Activated T-cell treated with anti-CD3 and anti-CD28 coated beads, Interleukin-2, amount 50 U/mL, for 48 hours (primary cell): Measurements from ENCODE around the gene SEC63.
"Not testable (repeated sequence)": the region's sequence is repeated elsewhere in the genome, so short reads cannot be mapped to it uniquely, and the experiment has no call there.

Experiments
- DNase-seq, 2 experiments: peaks; one replicate each; pipeline ENCODE4 v3.0.0-alpha.2; 2020

The SEC63 gene, protein sequence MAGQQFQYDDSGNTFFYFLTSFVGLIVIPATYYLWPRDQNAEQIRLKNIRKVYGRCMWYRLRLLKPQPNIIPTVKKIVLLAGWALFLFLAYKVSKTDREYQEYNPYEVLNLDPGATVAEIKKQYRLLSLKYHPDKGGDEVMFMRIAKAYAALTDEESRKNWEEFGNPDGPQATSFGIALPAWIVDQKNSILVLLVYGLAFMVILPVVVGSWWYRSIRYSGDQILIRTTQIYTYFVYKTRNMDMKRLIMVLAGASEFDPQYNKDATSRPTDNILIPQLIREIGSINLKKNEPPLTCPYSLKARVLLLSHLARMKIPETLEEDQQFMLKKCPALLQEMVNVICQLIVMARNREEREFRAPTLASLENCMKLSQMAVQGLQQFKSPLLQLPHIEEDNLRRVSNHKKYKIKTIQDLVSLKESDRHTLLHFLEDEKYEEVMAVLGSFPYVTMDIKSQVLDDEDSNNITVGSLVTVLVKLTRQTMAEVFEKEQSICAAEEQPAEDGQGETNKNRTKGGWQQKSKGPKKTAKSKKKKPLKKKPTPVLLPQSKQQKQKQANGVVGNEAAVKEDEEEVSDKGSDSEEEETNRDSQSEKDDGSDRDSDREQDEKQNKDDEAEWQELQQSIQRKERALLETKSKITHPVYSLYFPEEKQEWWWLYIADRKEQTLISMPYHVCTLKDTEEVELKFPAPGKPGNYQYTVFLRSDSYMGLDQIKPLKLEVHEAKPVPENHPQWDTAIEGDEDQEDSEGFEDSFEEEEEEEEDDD

DNA sequence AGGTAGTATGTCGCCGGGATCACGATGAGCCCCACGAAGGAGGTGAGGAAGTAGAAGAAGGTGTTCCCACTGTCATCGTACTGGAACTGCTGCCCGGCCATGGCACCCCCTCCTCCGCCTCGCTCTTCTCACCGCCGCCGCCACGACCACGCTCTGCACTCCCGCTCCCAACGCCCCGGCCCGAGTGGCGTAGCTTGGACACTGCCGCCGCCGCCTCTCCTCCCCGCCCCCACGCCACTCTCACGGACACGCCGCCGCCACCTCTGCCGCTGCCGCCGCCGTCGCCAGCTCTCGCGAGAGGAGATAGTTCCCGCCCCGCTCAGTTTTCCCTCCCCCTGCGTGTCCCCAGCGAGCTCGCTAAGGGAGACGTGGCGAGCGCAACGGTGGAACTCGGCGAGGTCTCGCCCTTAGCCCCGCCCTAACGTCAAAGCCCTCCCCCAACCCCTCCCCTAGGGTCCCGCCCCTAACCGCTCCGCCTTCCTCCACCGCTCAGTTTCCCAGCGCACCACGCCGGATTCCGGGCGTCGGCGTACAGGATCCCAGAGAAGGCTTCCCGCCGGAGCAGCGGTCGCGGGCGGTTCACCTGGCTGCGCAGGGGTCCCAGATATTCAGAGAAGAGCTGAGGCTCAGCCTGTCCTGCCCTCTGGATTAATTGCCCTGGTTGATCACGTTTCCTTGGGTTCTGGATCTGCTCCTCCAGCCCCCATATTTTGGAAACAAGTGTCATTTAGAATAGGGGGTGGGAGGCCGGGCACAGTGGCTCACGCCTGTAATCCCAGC, at the start of gene SEC63:
Gene SEC63 (minus strand): TSS at position 300 of the 780 bp plus-strand sequence. CDS start 199 bp downstream, at position 101.
- peak; percentile 98 to 99 for DNase-seq

GRCh38 chr6:108005961-108006360, 48.0 kb upstream of the SEC63 start:
- no peak for DNase-seq

DNA sequence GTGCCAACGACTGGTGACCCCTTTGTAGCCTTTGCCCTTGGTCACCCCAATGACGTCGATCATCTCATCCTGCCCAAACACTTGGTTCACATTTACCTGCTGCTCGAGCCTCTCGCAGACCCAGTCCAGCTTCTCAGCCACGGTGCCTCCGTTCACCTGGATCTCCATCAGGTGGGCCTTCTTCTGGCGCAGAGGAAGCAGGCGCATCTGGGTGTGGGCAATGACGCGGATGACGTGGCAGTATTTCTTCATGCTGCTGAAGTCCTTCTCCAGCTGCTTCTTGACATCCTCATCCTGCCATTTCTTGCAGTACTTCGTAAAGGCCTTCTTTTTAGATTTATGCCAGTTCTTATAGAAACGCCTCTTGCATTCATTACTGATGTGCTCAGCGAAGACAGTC, 46.9 kb upstream of the SEC63 start:
- no peak for DNase-seq

DNA sequence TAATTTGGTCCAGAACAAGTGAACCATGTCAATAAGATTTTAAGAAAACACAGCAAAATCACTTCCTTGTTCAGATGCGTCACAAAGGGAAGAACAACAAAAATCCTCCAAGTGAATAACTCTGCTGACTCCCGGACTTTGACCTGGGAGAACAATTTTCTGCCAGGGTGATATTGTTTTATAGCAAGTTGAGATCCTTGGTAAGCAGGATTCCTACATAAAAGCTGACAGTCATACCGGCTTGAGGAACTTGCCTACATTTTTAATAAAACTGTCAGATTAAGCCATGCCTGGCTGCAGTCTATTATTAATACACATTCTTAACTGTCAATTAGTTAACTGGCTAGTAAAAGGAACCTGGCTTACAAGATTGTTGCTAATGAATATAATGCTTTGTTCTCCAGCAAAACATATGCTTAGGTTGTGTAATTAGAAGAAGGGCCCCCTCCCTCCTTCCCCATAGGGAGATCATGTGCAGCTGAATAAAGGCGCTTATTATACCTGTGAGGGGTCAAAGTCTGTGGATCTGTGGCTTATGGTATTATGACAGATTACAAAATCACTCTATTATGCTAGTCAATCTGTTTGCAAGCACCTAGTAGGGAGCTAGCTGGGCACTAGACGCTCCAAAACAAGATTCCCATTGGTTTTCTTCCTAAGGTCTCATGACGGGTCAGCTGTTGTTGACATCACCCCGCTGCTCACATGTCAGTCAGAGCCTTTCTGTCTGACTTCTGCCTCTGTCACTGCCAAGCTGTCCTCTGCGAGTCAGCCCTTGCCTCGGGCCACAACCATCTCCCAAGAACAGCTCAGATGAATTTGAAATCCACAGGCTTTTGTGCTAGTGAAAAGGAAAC, 44.6 kb upstream of the SEC63 start:
- DNase-seq = no peak

DNA sequence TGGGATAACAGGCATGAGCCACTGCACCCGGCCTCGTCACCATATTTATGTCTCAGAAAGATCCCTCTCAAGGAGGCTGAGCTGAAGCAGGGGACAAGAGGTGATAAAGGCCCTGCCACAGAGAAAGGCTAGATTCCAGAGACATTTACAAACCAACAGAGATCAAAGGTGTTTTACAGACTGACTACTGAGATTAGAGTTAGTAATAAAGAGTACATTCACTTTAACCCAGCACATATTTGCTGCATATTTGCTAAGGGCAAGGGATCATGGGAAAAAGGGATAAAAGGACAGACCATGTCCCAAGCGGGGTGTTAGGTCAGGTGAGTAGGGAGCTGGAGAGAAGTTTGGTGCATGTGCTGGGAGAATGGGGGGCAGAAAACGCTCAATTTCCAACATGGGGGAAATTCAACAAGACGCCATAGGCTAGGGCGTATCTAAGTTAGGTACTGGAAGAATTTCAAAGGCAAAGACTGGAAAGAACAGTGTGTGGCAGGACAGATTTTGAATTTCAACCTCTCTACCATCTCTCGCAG, 43.8 kb upstream of the SEC63 start:
- no peak for DNase-seq

- DNase-seq = not testable (repeated sequence)
Measured at GRCh38 chr6:108000259-108000658, 42.3 kb upstream of the SEC63 start.

- no peak for DNase-seq
Measured at GRCh38 chr6:107999341-107999740, 41.3 kb upstream of the SEC63 start.

- DNase-seq = no peak
Measured at GRCh38 chr6:107991772-107992550, 34.0 kb upstream of the SEC63 start.

GRCh38 chr6:107991061-107991460, 33.1 kb upstream of the SEC63 start:
- no peak for DNase-seq

GRCh38 chr6:107990587-107990986, 32.6 kb upstream of the SEC63 start:
- not testable (repeated sequence) for DNase-seq

GRCh38 chr6:107989166-107990094, 31.4 kb upstream of the SEC63 start:
- no peak for DNase-seq

- DNase-seq = no peak
Measured at GRCh38 chr6:107988570-107988969, 30.6 kb upstream of the SEC63 start.

DNA sequence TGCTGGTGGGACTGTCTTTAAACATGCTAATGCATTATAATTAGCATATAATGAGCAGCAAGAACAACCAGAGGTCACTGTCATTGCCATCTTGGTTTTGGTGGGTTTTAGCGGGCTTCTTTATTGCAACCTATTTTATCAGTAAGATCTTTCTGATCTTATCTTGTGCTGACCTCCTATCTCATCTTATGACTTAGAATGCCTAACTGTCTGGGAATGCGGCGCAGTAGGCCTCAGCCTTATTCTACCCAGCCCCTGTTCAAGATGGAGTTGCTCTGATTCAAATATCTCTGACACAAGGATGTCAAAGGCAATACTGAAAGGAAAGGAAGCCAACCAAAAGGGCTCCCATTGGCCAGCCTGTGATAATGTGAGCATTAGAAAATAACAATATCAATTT, 29.8 kb upstream of the SEC63 start:
- DNase-seq = no peak

- DNase-seq = no peak
Measured at GRCh38 chr6:107985701-107986100, 27.7 kb upstream of the SEC63 start.

DNA sequence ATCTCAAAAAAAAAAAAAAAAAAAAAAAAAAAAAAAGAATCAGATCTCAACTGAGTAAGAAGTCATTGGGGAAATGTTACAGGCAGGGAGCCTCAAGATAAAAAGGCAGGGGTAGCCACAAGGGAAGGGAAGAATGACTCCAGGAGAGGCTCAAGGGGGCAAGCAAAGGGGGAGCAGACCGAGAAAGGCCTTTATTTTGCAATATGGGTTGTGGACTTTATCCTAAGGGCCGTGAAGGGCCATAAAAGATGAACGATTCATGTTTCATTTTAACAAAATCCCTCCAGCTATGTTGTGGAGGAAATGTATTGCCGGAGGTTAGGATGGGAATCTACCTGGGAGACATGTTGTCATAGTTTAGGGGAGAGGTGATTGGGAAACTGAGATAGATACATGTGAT, 25.8 kb upstream of the SEC63 start:
- no peak for DNase-seq

GRCh38 chr6:107982486-107982885, 24.5 kb upstream of the SEC63 start:
- no peak for DNase-seq

DNA sequence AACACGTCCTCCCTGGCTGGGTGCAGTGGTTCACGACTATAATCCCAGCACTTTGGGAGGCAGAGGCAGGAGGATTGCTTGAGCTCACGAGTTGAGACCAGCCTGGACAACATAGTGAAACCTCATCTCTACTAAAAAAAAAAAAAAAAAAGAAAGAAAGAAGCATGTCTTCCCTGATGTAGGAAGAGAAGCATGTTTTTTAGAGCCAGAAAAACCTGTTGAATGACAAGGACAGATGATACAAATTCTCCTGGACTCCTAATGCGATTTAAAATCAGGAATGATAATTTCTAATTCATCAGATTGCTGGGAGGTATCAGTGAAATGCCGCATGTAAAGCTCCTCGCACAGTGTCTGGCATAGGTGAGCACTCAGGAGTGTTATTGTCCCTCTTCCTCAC, 23.7 kb upstream of the SEC63 start:
- no peak for DNase-seq

GRCh38 chr6:107977283-107977682, 19.3 kb upstream of the SEC63 start:
- DNase-seq = no peak

- DNase-seq = no peak
Measured at GRCh38 chr6:107976155-107976783, 18.3 kb upstream of the SEC63 start.

DNA sequence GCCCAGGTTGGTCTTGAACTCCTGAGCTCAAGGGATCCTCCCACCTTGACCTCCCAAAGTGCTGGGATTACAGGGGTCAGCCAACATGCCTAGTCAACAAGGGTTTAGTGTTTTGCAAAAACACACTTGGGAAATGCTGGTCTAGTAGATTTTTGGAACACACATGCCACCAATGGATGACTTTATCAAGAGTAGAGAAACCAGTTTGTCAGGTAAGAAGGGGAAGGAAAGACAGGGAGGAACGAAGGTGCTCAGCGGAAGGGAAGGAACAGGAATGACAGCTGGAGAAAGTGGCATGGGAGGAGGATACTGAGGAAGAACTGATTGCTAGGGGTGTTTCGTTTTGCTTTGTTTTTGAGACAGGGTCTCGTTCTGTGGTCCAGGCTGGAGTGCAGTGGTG, 15.6 kb upstream of the SEC63 start:
- no peak for DNase-seq
